Keratinocyte (primary cell): ENCODE measurements around the gene NOD2.

ENCODE experiments used
- EZH2 ChIP-seq: IDR thresholded peaks from one replicate; pipeline ENCODE4 v1.6.1; 2012; ENCODE audit warnings: inconsistent platforms, mild to moderate bottlenecking, low read length, moderate library complexity
- TF ChIP-seq, protein P1 (sequence below), 3 experiments: IDR thresholded peaks in 1 of 3; conservative IDR thresholded peaks in 1 of 3; optimal IDR thresholded peaks in 1 of 3; 2 replicates in 2 of 3; 3 replicates in 1 of 3; pipeline versions ENCODE3 to v1.5.1; 2011; ENCODE audit warnings: low read length in 3 of 3, mild to moderate bottlenecking in 3 of 3, moderate library complexity in 2 of 3, control low read depth in 1 of 3, inconsistent platforms in 1 of 3; ENCODE audit not compliant: insufficient read depth in 2 of 3; ENCODE audit errors: extremely low read depth in 1 of 3

- TF ChIP-seq EZH2 = no peak
- TF ChIP-seq, protein P1, sequence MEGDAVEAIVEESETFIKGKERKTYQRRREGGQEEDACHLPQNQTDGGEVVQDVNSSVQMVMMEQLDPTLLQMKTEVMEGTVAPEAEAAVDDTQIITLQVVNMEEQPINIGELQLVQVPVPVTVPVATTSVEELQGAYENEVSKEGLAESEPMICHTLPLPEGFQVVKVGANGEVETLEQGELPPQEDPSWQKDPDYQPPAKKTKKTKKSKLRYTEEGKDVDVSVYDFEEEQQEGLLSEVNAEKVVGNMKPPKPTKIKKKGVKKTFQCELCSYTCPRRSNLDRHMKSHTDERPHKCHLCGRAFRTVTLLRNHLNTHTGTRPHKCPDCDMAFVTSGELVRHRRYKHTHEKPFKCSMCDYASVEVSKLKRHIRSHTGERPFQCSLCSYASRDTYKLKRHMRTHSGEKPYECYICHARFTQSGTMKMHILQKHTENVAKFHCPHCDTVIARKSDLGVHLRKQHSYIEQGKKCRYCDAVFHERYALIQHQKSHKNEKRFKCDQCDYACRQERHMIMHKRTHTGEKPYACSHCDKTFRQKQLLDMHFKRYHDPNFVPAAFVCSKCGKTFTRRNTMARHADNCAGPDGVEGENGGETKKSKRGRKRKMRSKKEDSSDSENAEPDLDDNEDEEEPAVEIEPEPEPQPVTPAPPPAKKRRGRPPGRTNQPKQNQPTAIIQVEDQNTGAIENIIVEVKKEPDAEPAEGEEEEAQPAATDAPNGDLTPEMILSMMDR (optimal IDR thresholded peaks at IDR 0.05 in 1 of 3, IDR thresholded peaks at IDR 0.05 in 1 of 3, conservative IDR thresholded peaks at IDR 0.05 in 1 of 3; ENCODE audit: extremely low read depth in 1 of 3, insufficient read depth in 2 of 3, low read length in 3 of 3) = no peak
These were observed 22.9 kb upstream of the NOD2 start for GRCh38 chr16:50670476-50670875.
